HG02885 (cell line): Measurements from ENCODE around the gene EXOSC10.
"Not testable (repeated sequence)": the region's sequence is repeated elsewhere in the genome, so short reads cannot be mapped to it uniquely, and the experiment has no call there.

Experiments
- ATAC-seq: cut with Tn5 transposase; IDR thresholded peaks from one replicate; pipeline ENCODE4 v1.9.1; 2021; ENCODE audit warnings: mild to moderate bottlenecking; ENCODE audit not compliant: unreplicated experiment, poor library complexity

The EXOSC10 gene

DNA sequence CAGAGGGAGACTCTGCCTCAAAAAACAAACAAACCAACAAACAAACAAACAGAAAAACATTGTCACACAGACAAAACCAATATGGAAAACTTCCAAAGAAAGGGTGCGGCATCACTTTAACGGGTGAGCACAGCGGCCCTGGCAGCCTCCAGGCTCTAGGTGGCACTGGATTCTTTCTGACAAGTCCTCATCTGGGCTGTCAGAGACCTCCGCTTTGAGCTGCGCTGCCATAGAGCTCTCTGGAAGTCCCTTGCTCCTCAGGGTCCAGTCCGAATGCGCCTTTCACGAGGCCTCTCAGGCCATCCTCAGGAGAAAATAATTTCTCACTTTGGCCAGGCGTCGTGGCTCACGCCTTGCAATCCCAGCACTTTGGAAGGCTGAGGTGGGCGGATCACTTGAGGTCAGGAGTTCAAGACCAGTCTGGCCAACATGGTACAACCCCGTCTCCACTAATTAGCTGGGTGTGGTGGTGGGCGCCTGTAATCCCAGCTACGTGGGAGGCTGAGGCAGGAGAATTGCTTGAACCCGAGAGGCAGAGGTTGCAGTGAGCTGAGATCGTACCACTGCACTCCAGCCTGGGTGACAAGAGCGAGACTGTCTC is 35.6 kb downstream of the EXOSC10 start:
- ATAC-seq = not testable (repeated sequence)

DNA sequence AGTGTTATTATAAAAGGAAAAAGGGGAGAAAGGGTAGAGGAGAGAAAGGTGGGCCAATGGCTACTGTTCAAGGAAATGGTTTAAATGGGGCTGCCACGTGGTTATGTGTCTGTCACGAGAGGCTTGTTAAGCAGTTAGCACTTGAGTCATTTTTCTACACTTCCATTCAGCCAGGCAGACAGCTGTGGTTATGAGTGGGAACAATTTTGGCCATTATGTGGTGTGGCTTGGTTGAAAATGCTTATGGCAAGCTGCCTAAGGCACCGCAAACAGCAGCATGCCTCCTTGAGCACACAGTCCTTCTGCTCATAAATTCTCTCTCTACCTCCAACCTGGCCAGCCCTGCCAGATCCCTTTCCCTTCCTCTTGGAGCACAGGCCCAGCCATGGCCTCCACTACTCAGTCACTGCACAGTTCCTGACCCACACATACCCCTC is 36.7 kb downstream of the EXOSC10 start:
- peak; percentile 29 for ATAC-seq

DNA sequence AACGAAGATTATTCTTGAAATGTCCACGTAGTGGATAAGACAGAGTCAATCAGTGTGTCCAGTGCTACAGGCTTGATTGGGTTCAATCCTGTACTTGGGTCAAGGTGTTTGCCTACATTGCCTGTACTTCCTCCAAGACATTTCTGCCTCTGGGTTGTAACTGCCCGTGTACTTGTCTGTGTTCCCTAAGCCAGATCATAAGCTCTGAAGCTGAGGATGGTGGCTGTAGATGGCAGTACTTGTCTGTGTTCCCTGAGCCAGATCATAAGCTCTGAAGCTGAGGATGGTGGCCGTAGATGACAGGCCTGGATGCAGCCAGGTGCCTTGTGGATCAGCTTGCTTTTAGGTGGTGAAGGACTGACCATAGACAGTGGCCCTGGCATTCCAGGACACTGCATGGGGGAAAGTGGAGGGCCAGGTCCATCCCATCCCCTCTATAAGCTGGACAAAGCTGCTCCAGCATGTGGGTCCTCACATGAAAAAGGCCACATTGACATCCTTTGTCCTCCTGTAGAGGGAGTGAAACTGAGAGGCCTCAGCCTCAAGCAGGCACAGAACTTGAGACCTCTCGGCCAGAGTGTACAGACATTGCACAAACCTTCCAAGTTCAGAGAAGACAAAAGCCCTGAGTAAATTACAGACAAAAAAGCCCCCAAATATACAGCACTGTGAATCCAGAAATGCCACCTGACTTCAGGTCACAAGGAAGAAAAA is 37.9 kb downstream of the EXOSC10 start:
- ATAC-seq = no peak

DNA sequence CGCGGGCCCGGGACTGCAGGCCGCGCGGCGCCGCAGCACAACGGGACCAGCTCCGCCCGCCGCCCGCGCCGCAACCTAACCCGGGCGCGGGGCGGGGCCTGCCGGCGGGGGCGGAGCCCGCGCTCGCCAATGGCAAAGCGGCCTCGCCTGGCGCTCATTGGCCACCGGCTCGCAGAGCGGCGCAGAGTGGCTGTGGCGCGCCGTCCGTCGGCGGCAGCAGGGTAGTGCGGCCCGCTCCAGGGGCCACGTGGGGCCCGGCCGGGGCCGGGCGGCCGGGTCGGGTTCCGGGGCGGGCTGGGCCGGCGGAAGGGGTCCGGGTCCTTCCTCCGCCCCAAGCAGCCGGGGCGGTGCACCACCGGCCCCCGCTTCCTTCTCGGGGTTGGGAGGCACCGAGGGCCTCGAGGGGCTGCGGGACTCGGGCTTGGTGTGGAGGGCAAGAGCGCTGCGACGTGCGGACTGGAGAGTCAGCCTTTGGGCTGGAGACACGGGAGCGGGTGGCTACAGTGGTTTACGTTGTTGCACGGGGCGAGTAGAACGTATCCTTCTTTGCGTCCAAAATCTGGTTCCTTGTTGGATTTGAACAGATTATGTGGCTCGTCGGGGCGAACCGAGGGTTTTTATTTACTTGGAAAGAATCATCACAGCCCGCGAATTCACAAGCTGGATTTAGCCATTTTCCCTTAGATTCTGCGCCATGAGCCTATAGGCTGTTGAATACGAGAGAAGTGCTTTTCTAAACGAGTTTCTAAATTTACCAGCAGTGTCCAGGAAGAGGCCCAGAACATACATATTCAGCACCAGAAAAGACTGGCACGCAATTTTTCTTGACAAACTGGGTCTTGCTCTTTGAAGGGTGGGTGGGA is 39.5 kb downstream of the EXOSC10 start, which contains the start of gene SRM:
SRM (minus strand) TSS at position 51 of the 863 bp plus-strand sequence. CDS start 75 bp downstream, outside the sequence.
- ATAC-seq = peak; percentile 92

DNA sequence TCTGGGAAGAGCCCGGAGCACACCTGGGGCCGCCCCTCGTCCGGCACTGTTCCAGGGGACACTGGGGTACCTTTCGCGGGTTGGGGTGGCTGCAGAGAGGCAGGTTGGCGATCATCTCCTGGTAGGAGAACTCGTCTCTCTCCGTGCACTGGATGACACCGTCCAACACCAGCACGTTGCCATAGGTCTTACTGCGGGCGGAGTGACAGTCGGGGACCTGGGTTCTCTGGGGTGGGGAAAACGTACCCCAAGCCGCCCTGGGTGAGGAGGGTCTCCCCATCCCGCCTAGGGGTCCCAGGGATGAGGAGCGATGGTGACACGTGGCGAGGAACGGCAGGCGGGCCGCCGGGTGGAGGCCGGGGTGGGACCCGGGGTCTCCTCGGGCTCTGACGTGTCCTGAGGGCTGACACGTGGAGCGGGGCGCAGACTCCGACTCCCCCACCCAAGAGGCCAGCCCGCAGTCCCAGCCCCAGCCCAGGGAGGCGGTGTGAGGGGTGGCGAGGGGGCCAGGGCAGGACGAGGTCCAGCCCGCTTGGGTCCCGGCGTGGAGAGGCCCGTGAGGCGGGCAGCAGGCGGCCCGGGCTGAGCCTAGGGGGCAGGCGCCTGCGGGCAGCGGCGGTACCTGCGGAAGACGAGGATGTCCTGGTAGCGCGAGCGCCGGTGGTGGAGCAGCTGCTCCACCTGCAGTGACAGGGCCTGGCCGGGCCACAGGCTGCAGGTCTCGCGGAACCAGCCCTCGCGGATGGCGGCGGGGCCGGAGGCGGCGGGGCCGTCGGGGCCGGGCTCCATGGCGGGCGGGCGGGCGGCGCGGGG is 40.3 kb downstream of the EXOSC10 start:
- peak; percentile 0 for ATAC-seq

DNA sequence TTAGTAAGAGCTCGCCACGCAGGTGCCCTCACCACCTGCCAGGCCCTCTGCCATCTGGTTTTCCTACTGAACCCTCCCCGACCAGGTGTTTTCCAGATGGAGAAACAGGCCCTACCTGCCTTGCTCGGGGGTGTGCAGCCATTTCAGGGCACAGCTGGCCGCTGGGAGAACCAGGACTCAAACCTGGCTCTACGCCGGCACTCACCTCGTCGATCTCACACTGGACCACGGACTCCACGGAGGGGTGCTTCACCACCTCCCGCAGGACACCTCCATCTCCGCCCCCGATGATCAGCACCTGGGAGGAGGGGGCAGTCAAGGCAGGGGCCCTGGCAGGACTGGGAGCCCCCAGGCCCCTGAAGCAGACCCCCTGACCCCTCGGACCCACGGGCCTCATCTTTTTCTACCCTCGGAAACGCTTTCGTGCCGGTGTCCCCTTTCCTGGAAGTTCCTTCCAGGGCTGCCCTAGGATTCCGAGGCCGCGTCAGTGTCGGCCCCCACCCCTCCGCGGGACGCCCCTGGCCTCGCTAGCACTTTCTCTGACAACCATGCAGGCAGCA is 41.0 kb downstream of the EXOSC10 start:
- ATAC-seq = no peak

DNA sequence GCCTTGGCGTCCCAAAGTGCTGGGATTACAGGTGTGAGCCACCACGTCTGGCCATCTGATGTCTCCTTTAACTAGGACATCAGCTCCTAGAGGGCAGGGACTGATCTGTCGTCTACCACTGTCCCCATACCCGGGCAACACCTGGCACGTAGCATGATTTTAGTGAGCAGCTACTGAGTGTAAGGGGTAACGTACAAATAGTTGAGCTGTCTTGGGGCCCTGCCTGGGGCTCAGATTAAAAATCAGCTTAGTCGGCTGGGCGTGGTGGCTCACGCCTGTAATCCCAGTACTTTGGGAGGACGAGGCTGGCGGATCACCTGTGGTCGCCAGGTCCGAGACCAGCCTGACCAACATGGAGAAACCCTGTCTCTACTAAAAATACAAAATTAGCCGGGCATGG is 41.6 kb downstream of the EXOSC10 start:
- no peak for ATAC-seq

DNA sequence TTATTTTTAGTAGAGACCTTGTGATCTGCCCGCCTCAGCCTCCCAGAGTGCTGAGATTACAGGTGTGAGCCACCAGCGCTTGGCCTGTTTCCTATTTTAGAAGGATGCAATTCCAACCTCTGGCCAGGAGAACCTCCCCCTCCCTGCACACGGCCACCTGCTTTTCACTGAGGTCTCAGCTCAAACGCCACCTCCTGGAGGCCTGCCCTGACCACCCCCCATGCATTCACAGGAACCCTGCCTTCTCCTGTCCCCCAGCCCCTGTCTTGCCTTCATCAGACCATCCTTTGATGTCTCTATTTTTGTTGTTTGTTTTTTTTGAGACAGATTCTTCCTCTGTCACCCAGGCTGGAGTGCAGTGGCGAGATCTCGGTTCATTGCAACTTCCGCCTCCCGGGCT is 42.2 kb downstream of the EXOSC10 start:
- ATAC-seq = no peak

DNA sequence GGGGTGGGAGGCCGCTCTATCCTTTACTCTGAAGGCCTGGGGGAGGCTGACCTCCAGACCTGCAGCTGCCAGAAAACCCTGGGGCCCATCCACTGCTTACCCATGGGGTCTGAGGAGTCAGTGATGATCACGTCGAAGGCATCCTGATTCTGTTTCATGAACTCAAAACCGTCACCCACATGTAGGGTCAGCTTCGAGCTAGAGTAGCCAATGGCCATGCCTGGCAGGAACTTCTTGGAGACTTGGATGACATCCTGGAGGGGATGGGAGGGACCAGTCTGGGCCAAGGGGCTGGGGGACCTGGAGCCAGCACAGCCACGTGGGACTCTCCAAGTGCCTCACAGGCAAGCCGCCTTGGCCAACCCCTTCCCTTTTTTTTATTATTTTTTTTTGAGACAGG is 43.2 kb downstream of the EXOSC10 start:
- no peak for ATAC-seq

DNA sequence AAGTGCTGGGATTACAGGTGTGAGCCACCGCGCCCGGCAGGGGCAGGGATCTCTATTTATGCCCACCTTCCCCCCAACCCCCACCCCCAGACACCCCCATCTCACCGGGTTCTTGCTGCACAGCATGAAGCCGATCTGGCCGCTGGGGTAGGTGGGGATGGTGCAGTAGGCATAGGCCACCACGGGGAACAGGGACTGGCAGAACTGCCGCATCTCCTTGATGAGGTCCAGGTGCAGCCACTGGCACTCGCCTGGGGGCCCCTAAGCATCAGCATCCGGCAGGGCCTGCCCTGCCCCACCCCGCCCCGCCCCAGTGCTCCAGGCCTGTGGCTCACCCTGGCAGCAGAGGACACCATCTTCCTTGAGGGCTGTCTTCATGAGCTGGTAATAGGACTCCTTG is 44.0 kb downstream of the EXOSC10 start:
- ATAC-seq = no peak

DNA sequence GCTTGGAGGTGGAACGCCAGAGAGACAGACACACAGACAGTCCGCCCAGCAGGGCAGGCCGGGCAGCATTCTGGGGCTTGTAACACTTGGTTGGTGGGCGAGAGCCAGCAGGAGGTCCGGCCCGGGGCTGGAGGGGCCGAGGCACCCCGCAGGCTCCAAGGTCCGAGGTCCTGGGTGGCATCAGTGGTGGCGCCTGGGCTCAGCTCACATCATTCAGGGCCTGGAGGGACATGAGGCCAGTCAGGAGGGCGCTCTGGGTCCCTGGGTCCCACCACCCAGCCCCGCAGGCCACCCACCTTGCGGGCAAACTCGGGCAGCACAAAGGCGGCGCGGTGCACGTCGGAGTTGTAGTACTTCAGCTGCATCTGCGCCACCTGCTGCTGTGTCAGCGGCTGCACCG is 45.0 kb downstream of the EXOSC10 start:
- ATAC-seq = no peak

DNA sequence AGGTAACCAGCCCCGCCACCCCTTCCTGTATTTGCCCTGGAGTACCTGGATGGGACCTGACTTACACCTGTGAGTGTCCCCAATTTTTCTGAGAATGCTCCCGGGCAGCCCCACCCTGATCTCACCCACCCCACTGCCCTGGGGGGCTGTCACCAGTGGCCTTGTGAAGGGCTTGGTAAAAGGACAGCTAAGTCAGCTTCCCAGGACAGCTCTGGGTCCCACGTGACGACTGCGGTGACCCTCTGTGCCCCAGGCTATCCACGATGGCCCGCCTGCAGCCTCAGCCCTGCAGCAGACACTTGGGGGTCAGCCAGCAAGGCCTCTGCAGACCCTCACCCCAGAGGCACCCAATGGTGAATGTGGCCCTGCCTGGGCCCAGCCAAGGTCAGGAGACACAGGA is 45.5 kb downstream of the EXOSC10 start:
- no peak for ATAC-seq

DNA sequence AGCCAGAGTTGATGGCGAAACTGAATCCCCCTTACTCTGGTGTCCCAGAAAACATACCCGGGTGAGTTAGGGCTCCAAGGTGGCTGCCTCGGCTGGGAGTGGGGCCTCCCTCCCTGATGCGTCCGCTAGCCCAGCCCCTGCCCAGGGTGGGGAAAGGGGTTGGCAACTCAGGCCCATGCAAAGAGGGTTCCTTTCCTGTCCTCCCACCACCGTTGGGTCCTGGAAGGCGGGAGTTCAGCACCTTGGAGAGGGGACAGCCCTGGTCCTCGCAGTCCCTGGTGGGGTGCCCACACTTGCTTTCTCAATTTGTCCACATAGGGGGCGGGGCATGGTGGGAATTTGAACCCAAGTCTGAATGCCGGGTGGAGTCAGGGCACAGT is 45.9 kb downstream of the EXOSC10 start:
- no peak for ATAC-seq

DNA sequence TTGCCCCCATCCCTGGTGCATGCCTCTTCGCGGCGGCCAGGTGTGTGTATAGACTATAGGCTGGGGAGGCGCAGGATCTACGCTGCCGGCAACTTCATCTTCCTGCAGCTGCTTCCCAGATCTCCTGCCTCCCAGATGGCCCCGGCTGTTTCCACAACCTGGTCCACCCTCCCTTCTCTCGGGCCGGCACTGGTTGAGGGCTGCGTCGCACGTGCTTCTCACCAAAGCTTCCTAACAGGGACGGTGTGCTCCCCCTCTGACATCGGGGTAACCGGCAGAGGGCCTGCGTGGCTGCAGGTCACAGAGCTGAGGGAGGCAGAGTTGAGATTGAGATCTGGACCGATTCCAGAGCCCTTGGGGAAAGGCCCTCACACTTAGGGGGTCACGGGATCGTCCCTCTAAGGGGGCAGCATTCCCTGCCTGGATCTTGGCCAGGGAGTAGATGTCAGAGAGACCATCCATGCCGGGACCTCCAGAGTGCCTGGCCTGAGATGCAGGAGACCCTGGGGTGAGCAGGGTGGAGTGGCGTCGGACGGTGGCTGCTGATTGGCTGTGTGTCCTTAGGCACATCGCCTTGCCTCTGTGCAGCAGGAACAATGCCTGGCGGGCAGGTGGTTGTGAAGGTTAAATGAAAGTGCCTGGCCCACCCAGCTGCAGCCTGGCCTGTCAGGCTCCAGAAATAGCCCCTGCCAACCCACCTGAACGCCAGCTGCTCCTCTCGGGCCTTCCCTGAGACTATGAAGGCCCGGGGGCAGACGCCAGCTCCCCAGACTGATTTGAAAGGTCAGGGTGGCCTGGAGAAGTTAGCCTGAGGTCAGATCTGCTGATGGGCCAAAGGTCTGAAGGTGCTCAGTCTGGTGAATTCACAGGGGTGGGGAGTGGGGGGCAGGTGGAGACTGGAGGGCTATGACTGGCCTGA is 46.6 kb downstream of the EXOSC10 start:
- ATAC-seq = no peak

DNA sequence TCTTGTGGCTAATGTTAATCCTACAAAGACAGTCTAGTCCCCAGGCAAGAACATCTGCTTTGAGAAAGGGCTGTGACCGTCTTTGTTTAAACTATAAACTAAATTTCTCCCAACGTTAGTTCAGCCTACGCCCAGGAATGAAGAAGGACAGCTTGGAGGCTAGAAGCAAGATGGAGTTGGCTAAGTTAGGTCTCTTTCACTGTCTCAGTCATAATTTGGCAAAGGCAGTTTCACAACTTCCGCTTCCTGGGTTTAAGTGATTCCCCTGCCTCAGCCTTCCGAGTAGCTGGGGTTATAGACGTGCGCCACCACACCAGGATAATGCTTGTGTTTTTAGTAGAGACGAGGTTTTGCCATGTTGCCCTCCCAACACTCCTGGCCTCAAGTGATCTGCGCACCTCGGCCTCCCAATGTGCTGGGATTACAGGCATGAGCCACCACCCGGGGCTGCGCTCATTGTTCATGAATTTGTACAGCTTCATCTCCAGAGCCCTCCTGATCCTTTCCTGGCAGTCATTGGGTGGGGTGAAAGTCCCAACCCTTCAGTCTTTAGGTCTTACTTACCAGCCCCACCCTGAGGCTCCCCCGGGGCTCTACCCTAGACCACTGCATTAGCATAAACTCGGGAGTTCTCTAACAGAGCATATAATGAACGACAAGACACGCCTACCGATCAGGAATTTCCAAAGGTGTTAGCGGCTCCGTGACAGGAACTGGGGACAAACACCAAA is 47.7 kb downstream of the EXOSC10 start:
- no peak for ATAC-seq

DNA sequence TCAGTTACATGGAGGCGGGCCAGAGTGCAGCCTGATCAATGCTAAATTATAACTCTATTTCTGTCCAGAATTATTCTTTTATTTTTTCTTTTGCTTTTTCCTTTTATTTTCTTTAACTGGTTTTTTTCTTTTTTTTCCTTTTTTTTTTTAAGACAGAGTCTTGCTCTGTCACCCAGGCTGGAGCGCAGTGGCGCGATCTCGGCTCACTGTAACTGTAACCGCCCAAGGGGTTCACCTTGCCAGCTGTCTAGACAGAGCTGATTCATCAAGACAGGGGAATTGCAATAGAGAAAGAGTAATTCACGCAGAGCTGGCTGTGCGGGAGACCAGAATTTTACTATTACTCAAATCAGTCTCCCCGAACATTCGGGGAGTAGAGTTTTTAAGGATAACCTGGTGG is 48.5 kb downstream of the EXOSC10 start:
- ATAC-seq = not testable (repeated sequence)

DNA sequence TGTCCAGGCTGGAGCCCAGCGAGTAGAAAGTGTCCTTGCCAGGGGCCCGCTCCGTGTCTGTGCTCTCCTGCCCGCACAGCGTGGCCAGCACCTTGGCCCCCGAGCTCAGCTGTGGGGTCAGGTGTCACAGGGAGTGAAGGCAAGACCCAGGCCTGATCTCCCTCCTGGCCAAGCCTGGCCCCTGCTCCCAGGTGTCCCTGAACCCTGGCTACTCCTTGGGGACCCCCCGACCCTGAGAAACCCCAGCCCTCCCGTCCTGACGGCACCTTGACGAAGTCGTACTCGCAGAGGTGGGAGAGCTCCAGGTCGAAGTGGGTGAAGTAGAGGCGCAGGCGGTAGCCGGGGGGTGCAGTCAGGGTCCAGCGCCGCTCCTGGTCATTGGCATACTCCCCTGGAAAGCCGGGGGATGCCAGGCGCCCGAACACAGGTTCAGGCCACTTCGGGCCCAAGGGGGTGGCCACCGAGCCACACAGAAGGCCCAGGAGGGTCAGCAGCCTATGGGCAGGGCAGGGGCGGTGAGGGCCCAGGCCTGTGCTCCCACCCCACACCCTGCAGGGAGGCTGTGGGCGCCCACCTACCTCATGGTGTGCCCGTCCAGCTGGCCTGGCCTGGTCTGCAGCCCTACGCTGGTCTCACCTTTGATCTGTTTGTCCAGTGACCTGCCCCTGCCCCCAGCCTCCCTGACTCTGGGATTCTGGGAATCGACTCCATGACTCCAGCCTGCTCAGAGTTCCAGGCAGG is 52.9 kb downstream of the EXOSC10 start, which contains the start of gene MASP2:
MASP2 (minus strand) TSS at position 615 of the 741 bp plus-strand sequence; CDS start at position 583, 32 bp downstream.
- ATAC-seq = no peak

DNA sequence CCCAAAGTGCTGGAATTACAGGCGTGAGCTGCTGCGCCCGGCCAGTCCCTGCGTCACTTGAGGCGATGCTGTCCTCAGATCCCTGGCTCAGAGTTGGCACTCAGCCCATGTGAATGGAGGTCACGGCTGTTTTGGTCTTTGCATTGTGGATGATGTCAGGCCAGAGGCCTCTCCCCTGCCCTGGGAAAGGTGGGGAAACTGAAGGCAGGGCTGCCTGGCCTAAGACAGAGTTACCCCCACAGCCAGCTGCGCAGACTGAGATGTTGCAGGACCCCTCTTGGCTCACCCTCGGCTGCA is 53.5 kb downstream of the EXOSC10 start:
- no peak for ATAC-seq
